ACHN (cell line): Measurements from ENCODE around the gene ITGA1.
A peak's percentile ranks its signal among the peaks of the same experiment; 100 is the strongest.

Experiments used
- DNase-seq: peaks from one replicate; pipeline ENCODE4 v3.0.0-alpha.2; 2015
- in situ Hi-C: cut with HindIII; loops from 2 replicates; pipeline ENCODE4 v1.10.0; 2017; ENCODE audit warnings: low sequenced_read_pairs, low pct_ligation_motif_present, low pct_unique_long_range_greater_than_20kb

ITGA1 gene

GRCh38 chr5:52906343-52906742, 118.6 kb downstream of the ITGA1 start:
- DNase-seq, result no peak
- in situ Hi-C loops, result no loop called here

- in situ Hi-C loops, result no loop called here
- DNase-seq, result no peak
These were observed 119.1 kb downstream of the ITGA1 start for GRCh38 chr5:52906845-52907244.

GRCh38 chr5:52909192-52909591, 121.5 kb downstream of the ITGA1 start:
- in situ Hi-C loops, result no loop called here
- no peak for DNase-seq

- in situ Hi-C loops, result no loop called here
- no peak for DNase-seq
These were observed 122.4 kb downstream of the ITGA1 start for GRCh38 chr5:52910071-52910470.

GRCh38 chr5:52915176-52915875, 127.6 kb downstream of the ITGA1 start:
- peak; percentile 65 for DNase-seq
- in situ Hi-C loops, result no loop called here

- in situ Hi-C loops, result no loop called here
- peak; percentile 10 for DNase-seq
These were observed 133.2 kb downstream of the ITGA1 start for GRCh38 chr5:52920929-52921328.

- peak; percentile 72 for DNase-seq
- in situ Hi-C loops, result no loop called here
These were observed 134.7 kb downstream of the ITGA1 start for GRCh38 chr5:52922384-52922783.

- in situ Hi-C loops, result no loop called here
These were observed 136.7 kb downstream of the ITGA1 start for GRCh38 chr5:52924456-52924855.

GRCh38 chr5:52925001-52925400, 137.3 kb downstream of the ITGA1 start:
- in situ Hi-C loops, result no loop called here
- no peak for DNase-seq

More at GRCh38 chr5:52924456-52924855, 136.7 kb downstream of the ITGA1 start:
- DNase-seq, result no peak

GRCh38 chr5:52928689-52929088, 141.0 kb downstream of the ITGA1 start:
- no peak for DNase-seq
- in situ Hi-C loops, result no loop called here

- DNase-seq, result no peak
- in situ Hi-C loops, result no loop called here
These were observed 150.5 kb downstream of the ITGA1 start for GRCh38 chr5:52938226-52938625.

GRCh38 chr5:52943285-52943684, 155.6 kb downstream of the ITGA1 start:
- in situ Hi-C loops, result no loop called here

GRCh38 chr5:52943808-52944207, 156.1 kb downstream of the ITGA1 start:
- DNase-seq, result no peak
- in situ Hi-C loops, result no loop called here

More at GRCh38 chr5:52943285-52943684, 155.6 kb downstream of the ITGA1 start:
- DNase-seq, result no peak

GRCh38 chr5:52945040-52945439, 157.3 kb downstream of the ITGA1 start:
- no peak for DNase-seq
- in situ Hi-C loops, result no loop called here

- in situ Hi-C loops, result no loop called here
- no peak for DNase-seq
These were observed 159.5 kb downstream of the ITGA1 start for GRCh38 chr5:52947208-52947607.

- in situ Hi-C loops, result no loop called here
- DNase-seq, result no peak
These were observed 160.1 kb downstream of the ITGA1 start for GRCh38 chr5:52947851-52948250.

- peak; percentile 82 for DNase-seq
- in situ Hi-C loops, result no loop called here
These were observed 160.8 kb downstream of the ITGA1 start for GRCh38 chr5:52948418-52949076.

GRCh38 chr5:52950686-52951085, 163.0 kb downstream of the ITGA1 start:
- no peak for DNase-seq
- in situ Hi-C loops, result no loop called here

GRCh38 chr5:52952483-52952882, 164.8 kb downstream of the ITGA1 start:
- in situ Hi-C loops, result no loop called here

GRCh38 chr5:52956014-52956413, 168.3 kb downstream of the ITGA1 start:
- in situ Hi-C loops, result no loop called here

More at GRCh38 chr5:52952483-52952882, 164.8 kb downstream of the ITGA1 start:
- no peak for DNase-seq

More at GRCh38 chr5:52956014-52956413, 168.3 kb downstream of the ITGA1 start:
- no peak for DNase-seq
